Globus pallidus (tissue), 1 donor: ENCODE measurements around the gene HELB.

ENCODE experiments used
- DNase-seq: peaks from one replicate; pipeline ENCODE4 v3.0.0-alpha.2; 2015; ENCODE audit warnings: low spot score

The HELB gene

GRCh38 chr12:66365718-66366490 lies 63.6 kb downstream of the HELB start:
- no peak for DNase-seq

GRCh38 chr12:66367015-66367667 lies 64.8 kb downstream of the HELB start:
- no peak for DNase-seq

- no peak for DNase-seq
These were observed 69.7 kb downstream of the HELB start for GRCh38 chr12:66371982-66372381.

GRCh38 chr12:66375560-66375959 lies 73.3 kb downstream of the HELB start:
- no peak for DNase-seq

GRCh38 chr12:66379616-66380015 lies 77.3 kb downstream of the HELB start:
- DNase-seq, result no peak

- no peak for DNase-seq
These were observed 78.7 kb downstream of the HELB start for GRCh38 chr12:66380769-66381535.

GRCh38 chr12:66387117-66387516 lies 84.8 kb downstream of the HELB start:
- no peak for DNase-seq
